Mesendoderm (in vitro differentiated cells): Measurements from ENCODE around the gene HAUS2.
"Not testable (repeated sequence)": the region's sequence is repeated elsewhere in the genome, so short reads cannot be mapped to it uniquely, and the experiment has no call there.

ENCODE experiments used
- DNase-seq: peaks from one replicate; pipeline ENCODE4 v3.0.0; 2013
- H2AK5ac ChIP-seq: 2 replicates; pipeline ENCODE4 v1.6.1; 2013; ENCODE audit warnings: low read length, inconsistent platforms
- H2BK120ac ChIP-seq: 2 replicates; pipeline ENCODE4 v1.6.1; 2013; ENCODE audit warnings: low read depth, mild to moderate bottlenecking, low read length, moderate library complexity, mixed read lengths
- H2BK15ac ChIP-seq: replicated peaks from 2 replicates; pipeline ENCODE4 v1.6.1; 2013; ENCODE audit warnings: low read depth, mild to moderate bottlenecking, moderate library complexity
- H2BK5ac ChIP-seq: 2 replicates; pipeline ENCODE4 v1.6.1; 2013; ENCODE audit warnings: low read length, inconsistent platforms
- H3K18ac ChIP-seq: 2 replicates; pipeline ENCODE4 v1.6.1; 2013; ENCODE audit warnings: mild to moderate bottlenecking, low read length, mixed read lengths
- H3K23ac ChIP-seq: one replicate; pipeline ENCODE4 v1.6.1; 2013; ENCODE audit warnings: low read length
- H3K27ac ChIP-seq: 2 replicates; pipeline ENCODE4 v1.5.1; 2013; ENCODE audit warnings: low read depth, mild to moderate bottlenecking, inconsistent platforms, low read length, moderate library complexity
- H3K27me3 ChIP-seq: 2 replicates; pipeline ENCODE4 v1.6.1; 2013; ENCODE audit warnings: low read length, control low read depth, mild to moderate bottlenecking, inconsistent platforms; ENCODE audit not compliant: insufficient read depth, poor library complexity
- H3K36me3 ChIP-seq: 2 replicates; pipeline ENCODE4 v1.6.1; 2013; ENCODE audit warnings: low read length, inconsistent platforms; ENCODE audit not compliant: control insufficient read depth, insufficient read depth
- H3K4ac ChIP-seq: one replicate; pipeline ENCODE4 v1.6.1; 2013; ENCODE audit warnings: low read depth, mild to moderate bottlenecking, low read length, moderate library complexity
- H3K4me1 ChIP-seq: 2 replicates; pipeline ENCODE4 v1.6.1; 2013; ENCODE audit warnings: low read depth, low read length, inconsistent platforms; ENCODE audit not compliant: control insufficient read depth
- H3K4me2 ChIP-seq: 2 replicates; pipeline ENCODE4 v1.6.1; 2013; ENCODE audit warnings: low read length
- H3K4me3 ChIP-seq: 2 replicates; pipeline ENCODE4 v1.5.1; 2013; ENCODE audit warnings: mild to moderate bottlenecking, low read length
- H3K56ac ChIP-seq: one replicate; pipeline ENCODE4 v1.6.1; 2013; ENCODE audit warnings: low read length
- H3K79me1 ChIP-seq: 2 replicates; pipeline ENCODE4 v1.6.1; 2013; ENCODE audit warnings: low read length, inconsistent platforms
- H3K79me2 ChIP-seq: 2 replicates; pipeline ENCODE4 v1.6.1; 2013; ENCODE audit warnings: mild to moderate bottlenecking, low read length; ENCODE audit not compliant: control insufficient read depth, insufficient read depth
- H3K9ac ChIP-seq: 2 replicates; pipeline ENCODE4 v1.6.1; 2013; ENCODE audit warnings: low read length, inconsistent platforms
- H4K5ac ChIP-seq: one replicate; pipeline ENCODE4 v1.6.1; 2013; ENCODE audit warnings: low read length
- H4K8ac ChIP-seq: one replicate; pipeline ENCODE4 v1.6.1; 2013; ENCODE audit warnings: low read depth, mild to moderate bottlenecking, control low read depth, low read length, moderate library complexity
- WGBS: extraction: QIAGEN DNeasy Blood & Tissue Kit; methylation state at CpG from one replicate; pipeline ENCODE4 v1.1.7; 2013; ENCODE audit warnings: low lambda C conversion rate, missing lambda C conversion rate; ENCODE audit not compliant: insufficient coverage; ENCODE audit errors: extremely low coverage; 5-methylcytosine and 5-hydroxymethylcytosine counted together

The HAUS2 gene

DNA sequence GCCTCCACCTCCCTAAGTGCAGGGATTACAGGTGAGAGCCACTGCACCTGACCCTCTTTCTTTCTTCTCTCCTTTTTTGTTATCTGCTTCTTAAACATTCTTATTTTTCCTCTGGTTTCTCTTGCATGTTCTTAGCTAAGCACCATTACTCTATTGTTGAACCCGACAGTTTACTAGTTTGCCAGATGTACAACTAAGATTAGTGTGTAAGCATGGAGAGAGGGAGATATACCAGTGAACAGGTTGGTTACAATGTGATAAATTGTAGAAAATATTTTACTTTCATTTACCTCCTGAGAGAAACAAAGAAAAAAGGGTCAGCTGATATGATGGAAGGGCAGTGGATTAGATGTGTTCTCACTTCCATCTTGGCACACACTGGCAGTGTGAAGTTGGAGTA lies 4.9 kb downstream of the HAUS2 start:
- Histone ChIP-seq H3K27ac (no peak overlapping the region), H3K9ac (no peak overlapping the region), H2BK5ac (no peak overlapping the region), H3K79me2 (peaks cover 25% of the 10 kb centered on the region), H3K4ac (no peak overlapping the region), H2BK15ac (no peak overlapping the region), H4K5ac (no peak overlapping the region), H3K4me1 (peaks cover 2% of the 10 kb centered on the region), H2BK120ac (no peak overlapping the region), H3K36me3 (no peaks in the 10 kb centered on the region), H3K4me3 (no peak overlapping the region), H4K8ac (no peak overlapping the region), H3K18ac (no peak overlapping the region), H3K79me1 (peaks cover 13% of the 10 kb centered on the region), H3K4me2 (no peak overlapping the region), H3K56ac (no peak overlapping the region), H3K27me3 (no peaks in the 10 kb centered on the region), H2AK5ac (no peak overlapping the region), H3K23ac (no peak overlapping the region)
- DNase-seq = no peak
- WGBS = no CpG with 5 or more reads among the region's 1 CpG

DNA sequence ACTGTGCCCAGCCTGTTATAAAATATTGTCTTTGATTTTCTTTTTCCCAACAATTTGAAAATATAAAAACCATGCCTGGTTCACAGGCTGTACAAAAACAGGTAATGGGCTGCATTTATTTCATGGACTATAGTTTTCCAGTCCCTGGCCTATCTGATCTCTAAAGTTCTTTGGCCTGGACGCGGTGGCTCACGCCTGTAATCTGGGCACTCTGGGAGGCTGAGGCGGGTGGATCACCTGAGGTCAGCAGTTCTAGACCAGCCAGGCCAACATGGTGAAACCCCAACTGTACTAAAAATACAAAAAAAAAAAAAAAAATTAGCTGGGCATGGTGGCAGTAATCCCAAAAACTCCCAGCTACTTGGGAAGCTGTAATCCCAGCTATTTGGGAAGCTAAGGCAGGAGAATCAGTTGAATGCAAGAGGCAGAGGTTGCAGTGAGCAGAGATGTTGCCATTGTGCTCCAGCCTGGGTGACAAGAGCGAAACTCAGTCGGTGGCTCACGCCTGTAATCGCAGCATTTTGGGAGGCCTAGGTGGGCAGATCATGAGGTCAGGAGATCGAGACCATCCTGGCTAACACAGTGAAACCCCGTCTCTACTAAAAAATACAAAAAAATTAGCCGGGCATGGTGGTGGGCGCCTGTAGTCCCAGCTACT lies 8.0 kb downstream of the HAUS2 start:
- whole genome bisulfite sequencing = no CpG with 5 or more reads among the region's 12 CpGs
- not testable (repeated sequence) for H2BK5ac ChIP-seq, H3K27me3 ChIP-seq, H3K4me3 ChIP-seq, H2AK5ac ChIP-seq, H2BK120ac ChIP-seq, DNase-seq, H3K4ac ChIP-seq, H4K5ac ChIP-seq, H3K4me2 ChIP-seq, H3K36me3 ChIP-seq, H3K4me1 ChIP-seq, H3K9ac ChIP-seq, H3K79me1 ChIP-seq, H3K23ac ChIP-seq, H3K56ac ChIP-seq, H3K79me2 ChIP-seq, H3K27ac ChIP-seq, H2BK15ac ChIP-seq, H4K8ac ChIP-seq, H3K18ac ChIP-seq

DNA sequence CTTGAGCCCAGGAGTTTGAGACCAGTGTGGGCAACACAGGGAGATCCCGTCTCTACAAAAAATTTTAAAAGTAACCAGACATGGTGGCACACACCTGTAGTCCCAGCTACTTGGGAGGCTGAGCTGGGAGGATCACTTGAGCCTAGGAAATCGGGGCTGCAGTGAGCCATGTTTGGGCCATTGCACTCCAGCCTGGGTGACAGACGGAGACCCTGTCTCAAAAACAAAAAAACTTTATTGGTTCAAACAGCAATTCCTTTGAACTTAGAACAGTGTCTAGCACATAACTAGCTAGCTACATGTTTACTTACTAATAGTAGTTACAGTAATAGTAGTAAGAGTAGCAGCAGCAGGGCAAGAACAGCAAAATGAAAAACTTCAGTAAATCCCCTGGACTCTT lies 10.1 kb downstream of the HAUS2 start:
- Histone ChIP-seq H3K27me3 (no peaks in the 10 kb centered on the region), H3K18ac (no peak overlapping the region), H3K4ac (no peak overlapping the region), H2BK5ac (no peak overlapping the region), H3K27ac (no peak overlapping the region), H3K36me3 (no peaks in the 10 kb centered on the region), H3K56ac (no peak overlapping the region), H2AK5ac (no peak overlapping the region), H3K9ac (no peak overlapping the region), H2BK120ac (no peak overlapping the region), H3K79me1 (peaks cover 2% of the 10 kb centered on the region), H3K23ac (no peak overlapping the region), H4K8ac (no peak overlapping the region), H3K4me1 (no peaks in the 10 kb centered on the region), H2BK15ac (no peak overlapping the region), H3K4me2 (no peak overlapping the region), H3K4me3 (no peak overlapping the region), H3K79me2 (peaks cover 2% of the 10 kb centered on the region), H4K5ac (no peak overlapping the region)
- no CpG with 5 or more reads among the region's 3 CpGs for WGBS
- no peak for DNase-seq

DNA sequence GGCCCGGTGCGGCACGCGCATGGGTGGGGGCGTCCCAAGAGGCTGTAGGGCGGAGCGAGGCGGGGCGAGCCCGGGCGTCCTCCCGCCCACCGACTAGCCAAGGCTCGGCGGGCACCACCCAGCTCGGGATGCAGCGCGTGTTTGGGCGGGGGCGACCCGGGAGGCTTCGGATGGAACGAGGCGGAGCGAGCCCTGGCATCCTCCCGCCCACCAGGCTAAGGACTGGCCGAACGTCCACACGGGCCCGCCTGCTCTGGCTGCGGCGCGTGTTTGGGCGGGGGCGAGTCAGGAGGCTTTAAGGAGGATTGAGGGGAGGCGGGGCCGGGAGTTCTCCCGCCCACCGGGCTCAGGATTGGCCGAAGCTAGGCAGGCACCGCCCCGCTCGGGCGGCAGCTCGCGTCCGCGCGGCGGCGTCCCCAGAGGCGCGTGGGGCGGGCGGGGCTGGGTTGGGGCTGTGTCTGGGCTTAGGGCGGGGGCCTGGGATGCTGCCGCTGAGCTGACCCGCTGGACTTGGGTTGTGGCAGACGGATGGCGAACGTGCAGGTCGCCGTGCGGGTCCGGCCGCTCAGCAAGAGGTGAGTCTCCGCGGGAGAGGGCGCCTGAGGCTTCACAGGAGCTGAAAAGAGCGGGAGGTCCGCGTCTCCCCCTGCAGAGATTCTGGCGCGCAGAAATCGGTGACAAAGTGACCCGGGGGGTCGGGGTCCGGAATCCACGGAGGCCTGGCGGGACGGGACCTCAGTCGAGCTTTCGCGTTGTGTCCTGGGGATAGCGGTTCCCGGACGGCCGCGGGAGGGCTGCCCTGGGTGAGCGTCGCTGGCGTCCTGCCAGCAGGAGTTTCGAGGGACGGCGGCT lies 26.8 kb downstream of the HAUS2 start, which contains the start of gene STARD9:
Gene STARD9, plus strand, starts transcription at position 419 of the 852 bp plus-strand sequence. Its CDS starts 110 bp downstream, at position 529.
- H3K23ac ChIP-seq = no peak within 1 kb of the TSS
- peak within 1 kb of the TSS; percentile 19 for H2BK5ac ChIP-seq
- no peaks in the 10 kb centered on the region for H3K4me1 ChIP-seq
- no peaks in the 10 kb centered on the region for H3K79me1 ChIP-seq
- H4K5ac ChIP-seq = no peak within 1 kb of the TSS
- WGBS = no CpG with 5 or more reads among the region's 95 CpGs
- no peaks in the 10 kb centered on the region for H3K79me2 ChIP-seq
- H3K56ac ChIP-seq = peak within 1 kb of the TSS; percentile 88
- H3K4ac ChIP-seq = no peak within 1 kb of the TSS
- H4K8ac ChIP-seq = no peak within 1 kb of the TSS
- H2BK15ac ChIP-seq = no peak within 1 kb of the TSS
- DNase-seq = peak; percentile 99
- no peak within 1 kb of the TSS for H2BK120ac ChIP-seq
- no peaks in the 10 kb centered on the region for H3K27me3 ChIP-seq
- no peak within 1 kb of the TSS for H3K27ac ChIP-seq
- peak within 1 kb of the TSS; percentile 76 for H3K9ac ChIP-seq
- peak within 1 kb of the TSS; percentile 53 for H3K4me3 ChIP-seq
- H2AK5ac ChIP-seq = no peak within 1 kb of the TSS
- no peaks in the 10 kb centered on the region for H3K36me3 ChIP-seq
- H3K18ac ChIP-seq = peak within 1 kb of the TSS; percentile 33
- peak within 1 kb of the TSS; percentile 85 for H3K4me2 ChIP-seq

DNA sequence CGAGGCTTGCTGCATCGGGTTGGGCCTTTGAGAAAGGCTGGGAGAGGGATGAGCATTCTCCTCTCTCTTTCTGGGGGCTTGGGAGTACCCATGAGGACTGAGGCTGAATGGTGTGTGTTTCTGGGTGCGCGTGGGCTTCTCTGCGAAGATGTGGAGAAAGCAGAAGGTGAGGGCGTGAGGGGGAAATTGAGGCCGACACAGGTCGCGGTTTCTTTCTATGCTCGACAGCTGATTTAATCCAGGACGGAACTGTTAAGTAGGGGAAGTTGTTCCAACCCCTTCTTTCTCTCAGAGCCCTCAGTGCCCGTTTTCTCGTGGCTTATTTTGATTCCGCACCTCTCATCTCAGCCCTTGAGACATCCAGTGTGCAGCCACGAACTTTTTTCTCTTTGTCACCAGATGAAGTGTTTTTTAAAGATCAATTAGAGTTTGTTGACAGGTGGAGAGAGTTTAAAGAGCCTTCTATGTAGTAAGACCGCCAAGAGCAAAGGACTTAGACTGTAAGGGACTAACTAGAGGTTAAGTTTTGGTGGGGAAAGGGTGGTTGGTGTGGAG lies 27.5 kb downstream of the HAUS2 start:
- H2BK120ac ChIP-seq = no peak overlapping the region
- peak overlapping the region; percentile 19 for H2BK5ac ChIP-seq
- WGBS = no CpG with 5 or more reads among the region's 16 CpGs
- peak overlapping the region; percentile 33 for H3K18ac ChIP-seq
- peak overlapping the region; percentile 85 for H3K4me2 ChIP-seq
- no peak overlapping the region for H2BK15ac ChIP-seq
- no peaks in the 10 kb centered on the region for H3K4me1 ChIP-seq
- peak overlapping the region; percentile 88 for H3K56ac ChIP-seq
- H3K23ac ChIP-seq = no peak overlapping the region
- no peaks in the 10 kb centered on the region for H3K79me1 ChIP-seq
- no peak for DNase-seq
- no peaks in the 10 kb centered on the region for H3K79me2 ChIP-seq
- H3K9ac ChIP-seq = peak overlapping the region; percentile 76
- H3K36me3 ChIP-seq = no peaks in the 10 kb centered on the region
- H3K4me3 ChIP-seq = peak overlapping the region; percentile 53
- no peak overlapping the region for H3K27ac ChIP-seq
- no peaks in the 10 kb centered on the region for H3K27me3 ChIP-seq
- no peak overlapping the region for H2AK5ac ChIP-seq
- no peak overlapping the region for H3K4ac ChIP-seq
- no peak overlapping the region for H4K5ac ChIP-seq
- no peak overlapping the region for H4K8ac ChIP-seq
